GM12872 (cell line): ENCODE data around the gene FXN.

Source experiments
- TF ChIP-seq, protein P1 (sequence below): IDR thresholded peaks from 3 replicates; pipeline ENCODE4 v1.5.1; 2011; ENCODE audit warnings: low read depth, mild to moderate bottlenecking, low read length, moderate library complexity; ENCODE audit not compliant: insufficient read depth

The FXN gene

GRCh38 chr9:69014013-69014412 is 21.5 kb upstream of the FXN start, which contains the start of gene PRKACG:
Gene PRKACG (minus strand): TSS chr9:69014113. CDS start chr9:69014092, 21 bp downstream.
- TF ChIP-seq, protein P1, sequence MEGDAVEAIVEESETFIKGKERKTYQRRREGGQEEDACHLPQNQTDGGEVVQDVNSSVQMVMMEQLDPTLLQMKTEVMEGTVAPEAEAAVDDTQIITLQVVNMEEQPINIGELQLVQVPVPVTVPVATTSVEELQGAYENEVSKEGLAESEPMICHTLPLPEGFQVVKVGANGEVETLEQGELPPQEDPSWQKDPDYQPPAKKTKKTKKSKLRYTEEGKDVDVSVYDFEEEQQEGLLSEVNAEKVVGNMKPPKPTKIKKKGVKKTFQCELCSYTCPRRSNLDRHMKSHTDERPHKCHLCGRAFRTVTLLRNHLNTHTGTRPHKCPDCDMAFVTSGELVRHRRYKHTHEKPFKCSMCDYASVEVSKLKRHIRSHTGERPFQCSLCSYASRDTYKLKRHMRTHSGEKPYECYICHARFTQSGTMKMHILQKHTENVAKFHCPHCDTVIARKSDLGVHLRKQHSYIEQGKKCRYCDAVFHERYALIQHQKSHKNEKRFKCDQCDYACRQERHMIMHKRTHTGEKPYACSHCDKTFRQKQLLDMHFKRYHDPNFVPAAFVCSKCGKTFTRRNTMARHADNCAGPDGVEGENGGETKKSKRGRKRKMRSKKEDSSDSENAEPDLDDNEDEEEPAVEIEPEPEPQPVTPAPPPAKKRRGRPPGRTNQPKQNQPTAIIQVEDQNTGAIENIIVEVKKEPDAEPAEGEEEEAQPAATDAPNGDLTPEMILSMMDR, result no peak

- TF ChIP-seq, protein P1, result no peak
These were observed 19.1 kb upstream of the FXN start for GRCh38 chr9:69016191-69017096.

DNA sequence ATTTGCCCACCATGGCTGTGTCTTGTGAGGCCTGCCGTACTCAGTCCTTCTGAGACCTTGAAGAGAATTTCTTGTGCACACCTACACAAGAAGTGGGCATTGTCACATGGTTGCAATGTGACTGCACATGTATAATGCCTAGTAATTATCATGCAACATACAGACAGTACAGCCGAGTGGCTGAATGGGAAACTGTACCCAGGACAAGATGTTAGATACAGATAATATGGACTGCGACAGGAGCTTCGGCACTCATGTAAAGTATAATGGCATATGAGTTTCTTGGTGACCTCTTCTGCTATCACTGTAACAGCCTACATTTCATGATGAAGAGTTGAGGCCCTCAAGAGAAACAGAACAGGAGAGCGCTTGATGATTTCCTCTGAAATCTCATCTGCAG is 16.8 kb upstream of the FXN start:
- TF ChIP-seq, protein P1, result 0 out of 3 replicates have a peak, but pooled peaks have one; percentile 11

GRCh38 chr9:69019808-69020207 is 15.7 kb upstream of the FXN start:
- TF ChIP-seq, protein P1, result no peak

DNA sequence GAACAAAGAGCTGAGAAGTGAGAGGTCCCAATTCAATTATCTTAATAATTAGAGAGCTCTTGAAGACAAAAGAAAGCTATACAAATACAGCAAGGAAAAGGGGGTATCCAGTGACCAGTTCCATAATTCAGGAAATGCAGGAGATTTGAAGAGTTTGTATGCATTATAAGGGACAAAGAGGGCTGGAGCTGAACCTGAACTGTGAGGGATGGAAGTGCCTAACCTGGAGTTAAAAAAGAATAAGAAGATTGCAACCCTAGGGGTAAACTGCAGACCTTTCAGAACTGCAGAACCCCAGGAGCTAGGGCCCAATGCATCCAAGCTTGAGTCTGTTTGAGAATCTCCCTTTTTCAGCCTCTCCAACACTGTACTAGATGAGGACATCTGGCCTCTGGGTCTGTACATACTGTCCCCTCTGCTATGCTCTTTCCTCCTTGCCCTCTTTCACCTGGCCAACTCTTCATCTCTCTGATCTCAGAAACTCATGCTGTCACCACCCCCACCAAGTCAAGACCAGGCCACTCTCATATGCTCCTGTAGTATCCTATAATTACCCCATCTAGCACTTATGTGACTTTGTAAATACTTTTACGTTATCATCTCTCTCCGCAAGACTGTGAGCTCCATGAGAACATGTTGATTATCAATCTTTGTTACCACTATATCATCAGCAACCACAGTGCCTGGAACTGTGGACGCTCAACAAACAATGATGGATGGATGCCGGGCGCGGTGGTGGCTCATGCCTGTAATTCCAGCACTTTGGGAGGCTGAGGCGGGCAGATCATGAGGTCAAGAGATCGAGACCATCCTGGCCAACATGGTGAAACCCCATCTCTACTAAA is 15.0 kb upstream of the FXN start:
- TF ChIP-seq, protein P1, result no peak

DNA sequence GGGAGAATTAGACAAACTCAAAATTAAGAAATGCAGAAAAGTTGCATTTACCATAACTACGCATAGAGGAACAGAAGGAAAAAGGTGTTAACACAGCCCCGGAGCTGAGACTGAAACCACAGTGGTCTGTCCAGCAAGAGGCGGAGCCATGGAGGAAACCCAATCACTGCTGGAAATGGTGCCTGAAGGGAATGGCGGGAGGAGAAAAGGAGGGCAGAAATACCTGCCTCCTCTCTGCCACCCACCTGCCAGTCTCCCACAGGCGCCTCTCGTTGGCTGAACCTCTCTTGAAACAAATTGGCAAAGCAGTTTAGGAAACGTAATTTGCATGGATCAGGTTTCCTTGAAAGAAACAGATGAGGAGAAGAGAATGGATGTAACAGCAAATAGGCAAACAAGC is 11.9 kb upstream of the FXN start:
- TF ChIP-seq, protein P1, result no peak
